ENCODE measurements around the gene ZDHHC14. TPM values are rescaled to one million over a fixed set of nuclear protein-coding genes. Genes with fewer than 3 reads are reported as not detected.

ZDHHC14 gene
- total RNA-seq, 1 experiment from 2014 or later: 1.7 TPM

- Histone ChIP-seq H3T11ph (ENCODE audit: low read length) (no peak overlapping the region), H3K18ac (ENCODE audit: insufficient read length, low read depth, low read length) (no peak overlapping the region), H3K4me1 (ENCODE audit: insufficient read depth, low read length) (0 out of 2 replicates have a peak, but pooled peaks cover 3% of the 10 kb centered on the region), H3K4me2 (ENCODE audit: insufficient read depth, insufficient read length, low read length) (no peak overlapping the region), H3K79me2 (ENCODE audit: insufficient read depth, low read length) (no peaks in the 10 kb centered on the region), H3K79me1 (ENCODE audit: insufficient read depth, low read depth, low read length, poor library complexity, severe bottlenecking) (no peaks in the 10 kb centered on the region), H3K23me2 (ENCODE audit: insufficient read length, low read depth, low read length, poor library complexity, severe bottlenecking) (no peaks in the 10 kb centered on the region), H3K23ac (ENCODE audit: insufficient read length, low read depth, low read length) (no peak overlapping the region), H4K8ac (replicated peaks; ENCODE audit: insufficient read length, low read depth, low read length) (no peak overlapping the region), H2BK15ac (ENCODE audit: low read depth, low read length) (no peak overlapping the region), H4K5ac (ENCODE audit: insufficient read length, low read depth, low read length) (no peak overlapping the region), H3K4ac (ENCODE audit: low read depth, low read length) (no peak overlapping the region), H4K20me1 (ENCODE audit: control insufficient read depth, insufficient read depth, insufficient read length) (no peaks in the 10 kb centered on the region), H4K91ac (ENCODE audit: insufficient read length, low read depth, low read length) (no peak overlapping the region), H2BK12ac (ENCODE audit: insufficient read length, low read depth, low read length) (no peak overlapping the region), H2AFZ (ENCODE audit: low read length) (no peak overlapping the region), H2BK120ac (ENCODE audit: low read depth, low read length, poor library complexity, severe bottlenecking) (no peak overlapping the region), H3K9me3 (ENCODE audit: control insufficient read depth, low read depth, low read length) (no peaks in the 10 kb centered on the region), H3K14ac (ENCODE audit: insufficient read depth, low read length) (no peak overlapping the region), H3K9ac (ENCODE audit: extremely low read depth, insufficient read length, low read length) (no peak overlapping the region), H2AK5ac (ENCODE audit: insufficient read length, low read length) (no peak overlapping the region), H3K56ac (ENCODE audit: insufficient read length, low read depth, low read length) (no peak overlapping the region), H2BK5ac (ENCODE audit: insufficient read length, low read length) (no peak overlapping the region), H3K27ac (ENCODE audit: insufficient read length, low read depth, low read length) (no peak overlapping the region), H3K27me3 (ENCODE audit: insufficient read depth, low read length) (no peaks in the 10 kb centered on the region), H2BK20ac (ENCODE audit: low read depth, low read length, poor library complexity, severe bottlenecking) (no peak overlapping the region)
- TF ChIP-seq, protein P1, sequence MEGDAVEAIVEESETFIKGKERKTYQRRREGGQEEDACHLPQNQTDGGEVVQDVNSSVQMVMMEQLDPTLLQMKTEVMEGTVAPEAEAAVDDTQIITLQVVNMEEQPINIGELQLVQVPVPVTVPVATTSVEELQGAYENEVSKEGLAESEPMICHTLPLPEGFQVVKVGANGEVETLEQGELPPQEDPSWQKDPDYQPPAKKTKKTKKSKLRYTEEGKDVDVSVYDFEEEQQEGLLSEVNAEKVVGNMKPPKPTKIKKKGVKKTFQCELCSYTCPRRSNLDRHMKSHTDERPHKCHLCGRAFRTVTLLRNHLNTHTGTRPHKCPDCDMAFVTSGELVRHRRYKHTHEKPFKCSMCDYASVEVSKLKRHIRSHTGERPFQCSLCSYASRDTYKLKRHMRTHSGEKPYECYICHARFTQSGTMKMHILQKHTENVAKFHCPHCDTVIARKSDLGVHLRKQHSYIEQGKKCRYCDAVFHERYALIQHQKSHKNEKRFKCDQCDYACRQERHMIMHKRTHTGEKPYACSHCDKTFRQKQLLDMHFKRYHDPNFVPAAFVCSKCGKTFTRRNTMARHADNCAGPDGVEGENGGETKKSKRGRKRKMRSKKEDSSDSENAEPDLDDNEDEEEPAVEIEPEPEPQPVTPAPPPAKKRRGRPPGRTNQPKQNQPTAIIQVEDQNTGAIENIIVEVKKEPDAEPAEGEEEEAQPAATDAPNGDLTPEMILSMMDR (conservative IDR thresholded peaks at IDR 0.05): no peak
- Mint-ChIP-seq H3K9me3 (no peaks in the 10 kb centered on the region), H3K4me1 (peaks cover 43 to 62% of the 10 kb centered on the region in 2 experiments), H3K4me3 (no peak overlapping the region), H3K27me3 (ENCODE audit: low read depth) (peaks cover 2% of the 10 kb centered on the region; the same call in 1 of the 2 replicates), H3K36me3 (ENCODE audit: insufficient read depth in 1 of 3, low read depth in 3 of 3) (no peaks in the 10 kb centered on the region), H3K27ac (no peak overlapping the region)
- WGBS (ENCODE audit: extremely low coverage, insufficient read length, low lambda C conversion rate): no CpG with 5 or more reads among the region's 1 CpG
- DNase-seq: no peak
Observed at GRCh38 chr6:157714153-157714490, 333.1 kb downstream of the ZDHHC14 start.

Data from H9 (cell line).